Liver (tissue), 9 donors: ENCODE results near the gene LIMA1. TPM values are rescaled to one million over a fixed set of nuclear protein-coding genes. Genes with fewer than 3 reads are reported as not detected.
A peak's percentile ranks its signal among the peaks of the same experiment; 100 is the strongest.

ENCODE experiments used
- DNase-seq: peaks from one replicate; pipeline ENCODE4 v3.0.0-alpha.2; 2017; ENCODE audit warnings: low spot score
- H3K27ac ChIP-seq, 2 donors: one replicate each; pipeline ENCODE4 v1.7.0; 2013; ENCODE audit warnings: inconsistent platforms in 2 of 2, low read length in 2 of 2, control low read depth in 1 of 2, low read depth in 1 of 2, mild to moderate bottlenecking in 1 of 2
- H3K27me3 ChIP-seq, 4 donors: one replicate each; pipeline versions ENCODE4 v1.6.1 to v1.7.0; 2013; ENCODE audit warnings: low read length in 3 of 4, inconsistent platforms in 1 of 4, mild to moderate bottlenecking in 1 of 4, moderate library complexity in 1 of 4; ENCODE audit not compliant: control insufficient read depth in 4 of 4, insufficient read depth in 4 of 4
- H3K36me3 ChIP-seq, 4 donors: one replicate each; pipeline versions ENCODE4 v1.6.1 to v1.7.0; 2013; ENCODE audit warnings: low read length in 3 of 4, mild to moderate bottlenecking in 3 of 4, low read depth in 1 of 4, moderate library complexity in 1 of 4; ENCODE audit not compliant: control insufficient read depth in 4 of 4, insufficient read depth in 3 of 4
- H3K4me1 ChIP-seq, 4 donors: one replicate each; pipeline versions ENCODE4 v1.6.1 to v1.7.0; 2013; ENCODE audit warnings: low read length in 3 of 4, mild to moderate bottlenecking in 3 of 4, moderate library complexity in 1 of 4; ENCODE audit not compliant: control insufficient read depth in 4 of 4, insufficient read depth in 4 of 4
- H3K4me3 ChIP-seq, 3 donors: one replicate each; pipeline versions ENCODE4 v1.6.1 to v1.7.0; 2013; ENCODE audit warnings: low read length in 3 of 3, control low read depth in 1 of 3, low read depth in 1 of 3, mild to moderate bottlenecking in 1 of 3
- H3K9ac ChIP-seq, 2 donors: one replicate each; pipeline ENCODE4 v1.7.0; 2013; ENCODE audit warnings: low read length in 2 of 2, mild to moderate bottlenecking in 2 of 2, moderate library complexity in 2 of 2, control low read depth in 1 of 2, low read depth in 1 of 2
- H3K9me3 ChIP-seq, 4 donors: one replicate each; pipeline versions ENCODE4 v1.6.1 to v1.7.0; 2013; ENCODE audit warnings: low read length in 3 of 4; ENCODE audit not compliant: control insufficient read depth in 4 of 4
- FOXA1 ChIP-seq: IDR thresholded peaks from 2 replicates; pipeline ENCODE4 v1.6.1; 2016; ENCODE audit warnings: antibody characterized with exemption
- FOXA2 ChIP-seq: IDR thresholded peaks from 2 replicates; pipeline ENCODE4 v1.6.1; 2016; ENCODE audit warnings: antibody characterized with exemption
- GABPA ChIP-seq, 2 donors: IDR thresholded peaks in 1 of 2; conservative IDR thresholded peaks in 1 of 2; 2 replicates each; pipeline ENCODE4 v1.6.1; 2016; ENCODE audit warnings: antibody characterized with exemption in 2 of 2, mild to moderate bottlenecking in 1 of 2, moderate library complexity in 1 of 2
- HNF4A ChIP-seq, 2 donors: conservative IDR thresholded peaks; 2 replicates each; pipeline ENCODE4 v1.6.1; 2016; ENCODE audit warnings: antibody characterized with exemption in 2 of 2, mild to moderate bottlenecking in 2 of 2
- HNF4G ChIP-seq: IDR thresholded peaks from 2 replicates; pipeline ENCODE4 v1.6.1; 2016; ENCODE audit warnings: antibody characterized with exemption
- JUND ChIP-seq, 2 donors: IDR thresholded peaks; 2 replicates each; pipeline ENCODE4 v1.6.1; 2016; ENCODE audit warnings: antibody characterized with exemption in 2 of 2
- MAX ChIP-seq: IDR thresholded peaks from 2 replicates; pipeline ENCODE4 v1.6.1; 2016; ENCODE audit warnings: antibody characterized with exemption
- RAD21 ChIP-seq, 2 donors: IDR thresholded peaks; 2 replicates each; pipeline ENCODE4 v1.6.1; 2016; ENCODE audit warnings: antibody characterized with exemption in 2 of 2, mild to moderate bottlenecking in 2 of 2
- REST ChIP-seq: IDR thresholded peaks from 2 replicates; pipeline ENCODE4 v1.6.1; 2016; ENCODE audit warnings: antibody characterized with exemption, mild to moderate bottlenecking
- RXRA ChIP-seq, 2 donors: IDR thresholded peaks; 2 replicates each; pipeline ENCODE4 v1.6.1; 2017 to 2018; ENCODE audit warnings: antibody characterized with exemption in 2 of 2, mild to moderate bottlenecking in 1 of 2
- SP1 ChIP-seq: IDR thresholded peaks from 2 replicates; pipeline ENCODE4 v1.6.1; 2018; ENCODE audit warnings: antibody characterized with exemption, mild to moderate bottlenecking
- TAF1 ChIP-seq: conservative IDR thresholded peaks from 2 replicates; pipeline ENCODE4 v1.6.1; 2016; ENCODE audit warnings: antibody characterized with exemption, mild to moderate bottlenecking
- YY1 ChIP-seq: IDR thresholded peaks from 2 replicates; pipeline ENCODE4 v1.6.1; 2016; ENCODE audit warnings: antibody characterized with exemption, mild to moderate bottlenecking
- ZBTB33 ChIP-seq: IDR thresholded peaks from 2 replicates; pipeline ENCODE4 v1.6.1; 2016; ENCODE audit warnings: antibody characterized with exemption
- WGBS: extraction: QIAGEN DNeasy Blood & Tissue Kit; methylation state at CpG from one replicate; pipeline ENCODE4 v1.1.7; 2013; 5-methylcytosine and 5-hydroxymethylcytosine counted together
- polyA plus RNA-seq, 2 donors: library from polyadenylated mRNA; stranded (reverse) in 1 of 2; unstranded in 1 of 2; fragments of 200-250 nt in 1 of 2; fragments of >200 nt in 1 of 2; fragmentation: Nextera tagmentation in 1 of 2; extraction: Ambion mirVana in 1 of 2; gene quantifications; one replicate each; pipeline versions ENCODE4 v1.2.1 to v1.2.3, GENCODE V29; 2013 to 2015
- total RNA-seq, 2 donors: library from RNA; depleted of rRNA; stranded (reverse); fragments of >200 nt; gene quantifications; one replicate each; pipeline ENCODE4 v1.2.3, GENCODE V29; 2014
- TF ChIP-seq, protein P1 (sequence below): fragments of 150-350 bp; IDR thresholded peaks from 2 replicates; pipeline ENCODE4 v1.5.1; 2017; ENCODE audit warnings: improper control_type of control experiment, low read depth, low read length; ENCODE audit not compliant: missing input control
- donor health status: healthy.
- donor health status: healthy.
- donor health status: healthy.
- donor health status: healthy.
- donor health status: healthy.

The LIMA1 gene
- total and polyA plus RNA-seq, 4 donors = 8.1 to 17.5 (median 13.5) TPM

- no peak for TF ChIP-seq TAF1
- TF ChIP-seq FOXA1 = no peak
- no peak for TF ChIP-seq MAX
- TF ChIP-seq, protein P1, sequence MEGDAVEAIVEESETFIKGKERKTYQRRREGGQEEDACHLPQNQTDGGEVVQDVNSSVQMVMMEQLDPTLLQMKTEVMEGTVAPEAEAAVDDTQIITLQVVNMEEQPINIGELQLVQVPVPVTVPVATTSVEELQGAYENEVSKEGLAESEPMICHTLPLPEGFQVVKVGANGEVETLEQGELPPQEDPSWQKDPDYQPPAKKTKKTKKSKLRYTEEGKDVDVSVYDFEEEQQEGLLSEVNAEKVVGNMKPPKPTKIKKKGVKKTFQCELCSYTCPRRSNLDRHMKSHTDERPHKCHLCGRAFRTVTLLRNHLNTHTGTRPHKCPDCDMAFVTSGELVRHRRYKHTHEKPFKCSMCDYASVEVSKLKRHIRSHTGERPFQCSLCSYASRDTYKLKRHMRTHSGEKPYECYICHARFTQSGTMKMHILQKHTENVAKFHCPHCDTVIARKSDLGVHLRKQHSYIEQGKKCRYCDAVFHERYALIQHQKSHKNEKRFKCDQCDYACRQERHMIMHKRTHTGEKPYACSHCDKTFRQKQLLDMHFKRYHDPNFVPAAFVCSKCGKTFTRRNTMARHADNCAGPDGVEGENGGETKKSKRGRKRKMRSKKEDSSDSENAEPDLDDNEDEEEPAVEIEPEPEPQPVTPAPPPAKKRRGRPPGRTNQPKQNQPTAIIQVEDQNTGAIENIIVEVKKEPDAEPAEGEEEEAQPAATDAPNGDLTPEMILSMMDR = no peak
- TF ChIP-seq FOXA2 = no peak
- TF ChIP-seq HNF4A (conservative IDR thresholded peaks at IDR 0.05) = no peak
- TF ChIP-seq SP1 = no peak
- TF ChIP-seq RAD21 (IDR thresholded peaks at IDR 0.05) = no peak
- TF ChIP-seq RXRA (IDR thresholded peaks at IDR 0.05) = no peak
These were observed 99.1 kb downstream of the LIMA1 start (continued) for GRCh38 chr12:50184261-50184660.

GRCh38 chr12:50182461-50182860 lies 100.9 kb downstream of the LIMA1 start:
- Histone ChIP-seq H3K27me3 (no peaks in the 10 kb centered on the region), H3K27ac (no peak overlapping the region), H3K9me3 (no peaks in the 10 kb centered on the region), H3K36me3 (peaks cover 0 to 16% (median 5%) of the 10 kb centered on the region in 4 donors), H3K4me1 (no peaks in the 10 kb centered on the region), H3K9ac (no peak overlapping the region), H3K4me3 (no peak overlapping the region)
- TF ChIP-seq RAD21 (IDR thresholded peaks at IDR 0.05) (peak; percentile 37 to 40), REST (no peak)
- DNase-seq = no peak

DNA sequence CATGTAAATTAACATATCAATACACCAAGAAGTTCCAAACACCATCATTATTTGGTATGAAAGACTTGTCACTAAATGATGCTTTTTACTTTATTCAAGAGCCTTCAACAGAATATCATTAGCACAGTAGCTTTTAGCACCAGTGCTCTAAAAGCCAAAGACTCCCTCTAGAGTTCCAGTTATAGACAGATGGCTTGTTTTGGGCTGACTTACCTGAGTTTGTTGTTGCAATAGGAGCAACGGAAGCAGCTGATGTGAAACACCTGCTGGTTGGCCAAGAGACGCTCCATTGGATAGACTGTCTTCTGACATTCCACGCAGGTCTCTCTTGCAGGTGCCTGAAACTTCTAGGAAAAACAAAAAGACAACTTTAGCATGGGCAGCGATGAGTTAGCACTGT lies 101.6 kb downstream of the LIMA1 start:
- Histone ChIP-seq H3K27me3 (no peaks in the 10 kb centered on the region), H3K4me3 (no peak overlapping the region), H3K27ac (no peak overlapping the region), H3K9me3 (no peaks in the 10 kb centered on the region), H3K36me3 (peaks cover 1 to 24% (median 12%) of the 10 kb centered on the region in 4 donors), H3K4me1 (no peaks in the 10 kb centered on the region), H3K9ac (no peak overlapping the region)
- TF ChIP-seq GABPA (IDR thresholded peaks at IDR 0.05 in 1 of 2, conservative IDR thresholded peaks at IDR 0.05 in 1 of 2) (no peak), TAF1 (no peak), ZBTB33 (no peak), RXRA (IDR thresholded peaks at IDR 0.05) (no peak), JUND (IDR thresholded peaks at IDR 0.05) (no peak), YY1 (no peak), MAX (no peak), HNF4G (no peak), REST (no peak)
- TF ChIP-seq, protein P1 = no peak
- DNase-seq = no peak
- WGBS = 95% methylated on average over 4 of the region's 4 CpGs
